ENCODE results near the gene CRTC1.

CRTC1 gene

GRCh38 chr19:18770663-18771327, 87.3 kb downstream of the CRTC1 start:
- H3K4me3 ChIP-seq (ENCODE audit: low read depth, low read length), result no peak overlapping the region
- in situ Hi-C loops (cut with HindIII; ENCODE audit: low sequenced_read_pairs), result no loop called here
- DNase-seq (ENCODE audit: low read depth, low spot score), result no peak
- TF ChIP-seq CTCF (IDR thresholded peaks at IDR 0.05; ENCODE audit: low read depth, low read length), result no peak

GRCh38 chr19:18771328-18772242, 88.1 kb downstream of the CRTC1 start:
- TF ChIP-seq CTCF (IDR thresholded peaks at IDR 0.05; ENCODE audit: low read depth, low read length), result peak; percentile 36
- no peak overlapping the region for H3K4me3 ChIP-seq (ENCODE audit: low read depth, low read length)
- DNase-seq (ENCODE audit: low read depth, low spot score), result no peak
- in situ Hi-C loops (cut with HindIII; ENCODE audit: low sequenced_read_pairs), result no loop called here

GRCh38 chr19:18772620-18773587, 89.4 kb downstream of the CRTC1 start:
- TF ChIP-seq CTCF (IDR thresholded peaks at IDR 0.05; ENCODE audit: low read depth, low read length), result no peak
- no peak for DNase-seq (ENCODE audit: low read depth, low spot score)
- in situ Hi-C loops (cut with HindIII; ENCODE audit: low sequenced_read_pairs), result no loop called here

GRCh38 chr19:18773682-18774081, 90.2 kb downstream of the CRTC1 start:
- no peak for TF ChIP-seq CTCF (IDR thresholded peaks at IDR 0.05; ENCODE audit: low read depth, low read length)
- in situ Hi-C loops (cut with HindIII; ENCODE audit: low sequenced_read_pairs), result no loop called here
- no peak for DNase-seq (ENCODE audit: low read depth, low spot score)
- H3K4me3 ChIP-seq (ENCODE audit: low read depth, low read length), result no peak overlapping the region

More at GRCh38 chr19:18772620-18773587, 89.4 kb downstream of the CRTC1 start:
- H3K4me3 ChIP-seq (ENCODE audit: low read depth, low read length), result no peak overlapping the region

- H3K4me3 ChIP-seq (ENCODE audit: low read depth, low read length), result no peak overlapping the region
- TF ChIP-seq CTCF (IDR thresholded peaks at IDR 0.05; ENCODE audit: low read depth, low read length), result no peak
- in situ Hi-C loops (cut with HindIII; ENCODE audit: low sequenced_read_pairs), result no loop called here
- no peak for DNase-seq (ENCODE audit: low read depth, low spot score)
Observed at GRCh38 chr19:18774107-18774506, 90.6 kb downstream of the CRTC1 start.

Measured in astrocyte of the spinal cord (primary cell).